SW 1271 (cell line): ENCODE results near the gene DGKD.

ENCODE experiments used
- DNase-seq, 2 experiments: peaks; one replicate each; lab custom pipeline; 2025; lab: John Stamatoyannopoulos, UW

DGKD gene

GRCh38 chr2:233462202-233462785 is 108.0 kb downstream of the DGKD start:
- no peak for DNase-seq

- DNase-seq: no peak
Measured at GRCh38 chr2:233462826-233463470, 108.7 kb downstream of the DGKD start.

DNA sequence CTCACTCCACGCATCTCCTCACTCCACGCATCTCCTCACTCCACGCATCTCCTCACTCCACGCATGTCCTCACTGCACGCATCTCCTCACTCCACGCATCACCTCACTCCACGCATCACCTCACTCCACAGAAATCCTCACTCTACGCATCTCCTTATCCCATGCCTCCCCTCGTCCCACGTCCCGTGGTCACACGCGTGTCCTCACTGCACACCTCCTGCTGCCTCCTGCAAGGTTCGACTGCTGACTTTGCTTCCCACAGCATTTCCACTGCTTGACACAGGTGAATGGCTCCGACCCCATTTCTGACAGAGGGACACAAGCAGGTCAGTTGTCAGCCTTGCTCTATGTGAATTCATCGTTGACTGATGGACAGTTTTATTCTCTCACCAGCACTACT is 109.3 kb downstream of the DGKD start:
- no peak for DNase-seq

- no peak for DNase-seq
Measured at GRCh38 chr2:233464056-233464455, 109.8 kb downstream of the DGKD start.

DNA sequence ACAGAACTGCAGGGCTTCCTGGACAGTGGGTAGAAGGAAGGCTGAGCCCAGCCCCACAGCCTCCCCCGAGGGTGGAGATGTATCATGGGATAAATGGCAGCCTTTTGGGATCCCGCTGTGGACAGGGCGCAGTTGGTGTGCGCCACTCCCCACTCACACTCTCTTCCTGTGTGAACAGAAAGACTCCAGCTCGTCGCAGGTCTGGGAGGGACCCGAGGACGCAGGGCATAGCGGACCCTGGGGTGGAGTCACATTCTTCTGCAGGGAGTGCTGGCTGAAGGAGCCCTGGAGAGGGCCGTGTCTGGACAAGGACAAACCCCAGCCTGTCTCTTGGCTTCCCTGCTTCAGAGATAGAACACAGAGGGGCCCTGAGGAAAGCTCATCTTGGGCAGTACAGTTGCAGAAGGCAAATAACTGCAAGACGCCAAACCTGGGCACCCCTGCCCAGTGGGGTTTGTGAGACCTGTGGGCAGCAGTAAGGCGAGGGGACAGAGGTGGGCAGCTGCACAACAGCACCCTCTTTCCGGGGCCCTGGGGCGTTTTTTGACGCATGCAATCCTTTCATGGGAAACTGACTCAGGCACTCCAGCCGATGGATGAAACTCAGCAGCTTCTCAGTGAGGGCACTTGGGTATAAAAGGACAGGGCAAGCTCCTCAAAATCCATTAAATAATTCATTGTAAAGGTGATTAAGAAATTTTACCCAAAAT is 110.4 kb downstream of the DGKD start:
- DNase-seq: no peak

DNA sequence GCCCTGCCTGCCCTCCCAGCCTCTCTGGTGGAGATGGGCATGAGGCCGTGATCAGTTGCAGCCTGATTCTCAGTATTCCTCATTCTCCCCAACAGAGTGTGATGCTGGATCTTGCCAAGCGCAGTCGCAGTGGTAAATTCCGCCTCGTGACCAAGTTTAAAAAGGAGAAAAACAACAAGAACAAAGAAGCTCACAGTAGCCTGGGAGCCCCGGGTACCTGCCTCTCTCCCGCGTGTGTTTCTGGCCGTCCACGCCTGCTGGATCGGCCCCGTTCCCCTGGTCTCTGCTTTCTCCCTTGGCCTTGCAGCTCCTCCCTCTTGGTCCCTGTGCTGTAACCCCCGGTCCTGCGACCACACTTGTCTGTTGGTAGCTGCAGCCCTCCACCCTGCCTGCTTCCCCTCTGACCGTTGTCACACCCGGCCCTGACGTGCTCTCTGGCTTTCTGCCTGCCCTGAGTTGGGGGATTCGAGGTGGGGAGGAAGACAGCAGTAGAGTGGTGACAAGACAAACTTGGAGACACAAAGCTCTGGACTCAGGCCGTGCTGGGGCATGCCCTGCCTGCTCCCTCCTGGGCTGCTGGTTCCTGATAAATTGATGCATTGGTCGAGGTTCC is 112.8 kb downstream of the DGKD start:
- DNase-seq: no peak

- DNase-seq: no peak
Measured at GRCh38 chr2:233468047-233468740, 113.9 kb downstream of the DGKD start.

GRCh38 chr2:233468741-233469110 is 114.4 kb downstream of the DGKD start:
- no peak for DNase-seq

GRCh38 chr2:233469261-233470010 is 115.1 kb downstream of the DGKD start:
- DNase-seq: no peak

GRCh38 chr2:233470011-233470687 is 115.9 kb downstream of the DGKD start:
- no peak for DNase-seq

DNA sequence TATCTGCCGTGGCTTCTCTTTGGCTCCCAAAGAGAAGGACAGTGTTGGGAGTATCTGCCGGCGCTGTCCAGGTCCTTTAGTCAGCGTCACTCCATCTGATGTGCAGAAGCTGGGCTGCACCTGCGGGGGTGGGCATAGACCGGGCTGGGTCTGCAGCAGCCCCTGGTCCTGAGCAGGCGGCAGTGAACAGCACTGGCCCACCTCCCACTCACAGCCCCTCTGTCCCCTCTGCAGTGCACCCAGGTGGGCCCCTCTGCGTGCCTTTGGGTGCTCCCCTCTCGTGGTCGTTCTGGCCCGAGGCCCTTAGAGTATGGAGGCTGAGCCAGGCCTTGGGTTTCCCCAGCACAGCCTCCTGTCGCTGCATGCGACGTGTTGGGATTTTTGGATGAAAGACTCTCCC is 116.5 kb downstream of the DGKD start:
- DNase-seq: no peak

- DNase-seq: no peak
Measured at GRCh38 chr2:233471291-233472035, 117.2 kb downstream of the DGKD start.

DNA sequence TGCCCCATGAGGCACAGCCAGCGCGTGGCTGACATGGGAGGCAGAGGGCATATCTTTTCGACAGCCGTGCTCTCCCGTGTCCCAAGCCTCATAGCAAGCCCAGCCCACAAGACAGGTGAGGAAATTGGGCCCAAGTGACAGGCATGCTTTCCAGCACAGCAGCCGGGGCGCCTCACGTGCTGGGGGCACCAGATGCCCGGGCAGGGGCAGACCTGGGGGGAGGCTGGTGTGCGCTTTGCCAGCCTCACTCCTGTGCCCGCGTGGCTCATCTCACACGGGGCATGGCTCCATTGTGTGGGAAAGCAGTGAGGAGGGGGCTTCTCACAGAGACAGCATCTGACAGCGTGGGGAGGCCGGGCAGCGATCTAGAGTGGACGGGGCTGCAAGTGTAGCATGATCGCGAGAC is 119.1 kb downstream of the DGKD start:
- no peak for DNase-seq

DNA sequence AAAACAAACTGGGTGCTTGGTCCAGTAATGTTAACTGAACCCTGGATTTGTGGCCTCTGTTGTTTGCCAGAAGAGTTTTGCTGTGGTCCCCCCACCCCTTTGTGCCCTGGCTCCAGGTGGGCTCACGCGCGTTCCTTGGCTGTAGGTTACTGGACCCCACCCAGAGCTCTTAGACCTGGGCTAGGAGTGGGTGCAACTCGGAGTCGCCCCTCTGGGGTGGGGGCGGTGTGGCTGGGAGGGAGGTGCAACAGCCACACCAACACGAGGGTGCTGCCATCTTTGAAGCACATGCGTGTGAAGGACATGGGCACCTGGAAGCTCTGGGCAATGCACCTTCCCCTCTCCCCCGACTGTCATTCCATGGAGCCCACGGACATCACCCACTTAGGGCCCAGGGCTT is 119.6 kb downstream of the DGKD start:
- no peak for DNase-seq

- no peak for DNase-seq
Measured at GRCh38 chr2:233474308-233475160, 120.2 kb downstream of the DGKD start.

DNA sequence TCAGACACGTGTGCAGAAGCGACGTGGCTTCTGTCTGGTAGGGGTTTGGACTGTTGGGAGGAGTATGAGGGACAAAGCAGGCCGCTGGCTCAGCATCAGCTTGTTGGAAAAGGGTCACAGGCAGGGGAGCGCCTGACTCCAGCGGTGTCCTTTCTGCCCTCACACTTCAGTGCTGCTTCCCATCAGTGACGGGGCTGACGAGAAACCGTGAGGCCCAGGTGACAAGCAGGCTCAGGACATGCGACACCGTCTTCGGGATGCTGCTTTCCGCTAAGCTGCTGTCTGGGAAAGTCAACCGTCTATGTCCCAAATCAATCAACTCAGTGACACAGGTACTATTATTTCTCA is 121.7 kb downstream of the DGKD start:
- DNase-seq: no peak

DNA sequence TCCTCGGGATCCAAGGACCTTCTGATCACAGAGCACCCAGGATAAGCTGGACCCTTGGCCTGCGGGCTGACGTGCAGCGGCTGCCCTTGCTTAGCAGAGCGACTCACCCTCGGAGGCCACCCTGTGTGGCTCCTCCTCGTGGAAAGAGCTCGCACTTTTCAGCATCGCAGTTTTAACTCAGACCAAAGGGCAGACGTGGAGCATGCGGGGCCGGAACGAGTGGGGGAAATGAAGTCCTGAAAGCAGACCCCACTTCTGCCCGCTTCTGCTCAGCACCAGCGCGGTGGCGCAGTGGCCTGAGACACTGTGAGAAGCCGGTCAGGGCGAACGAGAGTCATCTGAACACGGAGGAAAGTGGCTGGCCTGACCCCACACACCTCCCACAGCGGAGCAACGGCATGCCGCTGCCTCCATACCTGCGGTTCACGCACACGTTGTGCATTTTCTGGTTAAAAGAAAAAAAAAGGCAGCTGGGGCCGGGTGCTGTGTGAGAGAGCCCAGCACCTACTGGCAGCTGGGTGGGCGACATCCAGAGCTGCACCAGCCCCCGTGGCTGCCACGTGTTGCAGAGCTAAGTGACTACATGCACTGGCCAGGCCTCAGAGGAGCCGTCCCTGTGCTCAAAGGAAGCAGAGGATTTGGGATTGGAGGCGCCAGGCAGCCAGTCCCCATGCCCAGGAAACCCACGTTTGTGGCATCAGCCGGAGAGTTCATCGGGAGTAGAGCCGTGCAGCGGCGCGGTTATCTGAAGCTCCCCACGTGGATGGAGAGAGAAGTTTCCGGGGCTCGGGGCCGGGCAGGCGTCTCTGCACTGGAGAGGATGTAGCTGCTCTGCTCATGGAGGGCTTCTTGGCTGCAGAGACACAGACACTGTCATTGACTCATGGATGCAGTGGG is 122.6 kb downstream of the DGKD start:
- DNase-seq: no peak
